MM.1S (cell line): ENCODE results near the gene POLR3A.

ENCODE experiments used
- DNase-seq: peaks from one replicate; pipeline ENCODE4 v3.0.0-alpha.2; 2015
- H2AFZ ChIP-seq: fragments of 300-600 bp; sonication (generic); 2 replicates; pipeline ENCODE4 v1.6.0; 2016; ENCODE audit warnings: antibody characterized with exemption, low read length
- H3F3A ChIP-seq: fragments of 300-600 bp; sonication (generic); 2 replicates; pipeline ENCODE4 v1.6.1; 2016; ENCODE audit warnings: mild to moderate bottlenecking, antibody characterized with exemption, low read length, moderate library complexity, mixed read lengths; ENCODE audit not compliant: insufficient read depth
- H3K27ac ChIP-seq: fragments of 300-600 bp; sonication (generic); 2 replicates; pipeline ENCODE4 v1.5.1; 2016; ENCODE audit warnings: mild to moderate bottlenecking, low read length
- H3K27me3 ChIP-seq: fragments of 300-600 bp; sonication (generic); replicated peaks from 2 replicates; pipeline ENCODE4 v1.6.0; 2016; ENCODE audit warnings: low read length; ENCODE audit not compliant: insufficient read depth
- H3K36me3 ChIP-seq: fragments of 300-600 bp; sonication (generic); replicated peaks from 2 replicates; pipeline ENCODE4 v1.6.1; 2016; ENCODE audit warnings: mild to moderate bottlenecking, low read length, mixed read lengths; ENCODE audit not compliant: insufficient read depth
- H3K4me1 ChIP-seq: fragments of 300-600 bp; sonication (generic); 2 replicates; pipeline ENCODE4 v1.6.1; 2016; ENCODE audit warnings: low read length, mixed read lengths
- H3K4me2 ChIP-seq: fragments of 300-600 bp; sonication (generic); 2 replicates; pipeline ENCODE4 v1.6.0; 2016; ENCODE audit warnings: low read depth, low read length
- H3K4me3 ChIP-seq: fragments of 300-600 bp; sonication (generic); 2 replicates; pipeline ENCODE4 v1.5.1; 2016; ENCODE audit warnings: low read length, mixed read lengths
- H3K79me2 ChIP-seq: fragments of 300-600 bp; sonication (generic); 2 replicates; pipeline ENCODE4 v1.6.1; 2016; ENCODE audit warnings: mixed run types, low read length, mixed read lengths
- H3K9ac ChIP-seq: fragments of 300-600 bp; sonication (generic); 2 replicates; pipeline ENCODE4 v1.6.1; 2016; ENCODE audit warnings: low read length, mixed read lengths
- H3K9me2 ChIP-seq: fragments of 300-600 bp; sonication (generic); replicated peaks from 2 replicates; pipeline ENCODE4 v1.6.1; 2016; ENCODE audit warnings: mild to moderate bottlenecking, low read length, mixed read lengths; ENCODE audit not compliant: insufficient read depth
- H3K9me3 ChIP-seq: fragments of 300-600 bp; sonication (generic); replicated peaks from 2 replicates; pipeline ENCODE4 v1.6.1; 2016; ENCODE audit warnings: mild to moderate bottlenecking, low read length, mixed read lengths; ENCODE audit not compliant: insufficient read depth
- H4K20me1 ChIP-seq: fragments of 300-600 bp; sonication (generic); 2 replicates; pipeline ENCODE4 v1.6.1; 2016; ENCODE audit warnings: mild to moderate bottlenecking, low read length, moderate library complexity, mixed read lengths; ENCODE audit not compliant: insufficient read depth
- EZH2 ChIP-seq: fragments of 300-600 bp; sonication (generic); optimal IDR thresholded peaks from 2 replicates; pipeline ENCODE3; 2017; ENCODE audit warnings: low read depth, mild to moderate bottlenecking, antibody characterized with exemption, low read length, mixed read lengths
- EZH2phosphoT487 ChIP-seq: fragments of 300-600 bp; sonication (generic); IDR thresholded peaks from 2 replicates; pipeline ENCODE4 v1.6.1; 2018; ENCODE audit warnings: antibody characterized with exemption, low read length
- TF ChIP-seq, protein P1 (sequence below): fragments of 300-600 bp; sonication (generic); IDR thresholded peaks from 2 replicates; pipeline ENCODE4 v1.5.1; 2016; ENCODE audit warnings: antibody characterized with exemption, low read length, mixed read lengths

The POLR3A gene

DNA sequence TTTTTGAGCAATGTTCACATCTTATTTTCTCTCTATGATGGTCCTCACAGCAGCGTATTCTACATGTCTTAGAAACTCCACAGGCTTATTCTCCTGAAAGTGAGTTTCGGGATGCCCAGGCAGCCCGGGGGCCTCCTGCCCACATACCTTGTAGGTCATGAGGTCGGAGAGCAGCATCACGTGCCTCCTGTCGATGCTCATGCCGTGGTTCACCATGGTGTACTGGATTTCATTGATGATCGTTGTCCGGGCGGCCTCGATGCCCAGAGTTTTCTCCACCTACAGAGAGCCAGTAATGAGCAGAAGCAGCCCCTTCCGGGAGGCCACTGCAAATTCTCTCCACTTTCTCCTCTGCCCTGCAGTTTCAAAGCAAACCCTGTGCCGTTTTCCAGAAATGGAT, 48.0 kb downstream of the POLR3A start:
- Histone ChIP-seq H3K27ac (no peak overlapping the region), H3K9me2 (no peaks in the 10 kb centered on the region), H3K36me3 (no peaks in the 10 kb centered on the region; the same call in 1 of the 2 replicates), H3K4me2 (no peak overlapping the region), H3K4me1 (no peaks in the 10 kb centered on the region), H3K79me2 (no peaks in the 10 kb centered on the region), H3K9ac (no peak overlapping the region), H3K27me3 (no peaks in the 10 kb centered on the region), H4K20me1 (no peaks in the 10 kb centered on the region), H3K4me3 (no peak overlapping the region), H3F3A (no peaks in the 10 kb centered on the region), H2AFZ (no peak overlapping the region), H3K9me3 (no peaks in the 10 kb centered on the region)
- TF ChIP-seq, protein P1, sequence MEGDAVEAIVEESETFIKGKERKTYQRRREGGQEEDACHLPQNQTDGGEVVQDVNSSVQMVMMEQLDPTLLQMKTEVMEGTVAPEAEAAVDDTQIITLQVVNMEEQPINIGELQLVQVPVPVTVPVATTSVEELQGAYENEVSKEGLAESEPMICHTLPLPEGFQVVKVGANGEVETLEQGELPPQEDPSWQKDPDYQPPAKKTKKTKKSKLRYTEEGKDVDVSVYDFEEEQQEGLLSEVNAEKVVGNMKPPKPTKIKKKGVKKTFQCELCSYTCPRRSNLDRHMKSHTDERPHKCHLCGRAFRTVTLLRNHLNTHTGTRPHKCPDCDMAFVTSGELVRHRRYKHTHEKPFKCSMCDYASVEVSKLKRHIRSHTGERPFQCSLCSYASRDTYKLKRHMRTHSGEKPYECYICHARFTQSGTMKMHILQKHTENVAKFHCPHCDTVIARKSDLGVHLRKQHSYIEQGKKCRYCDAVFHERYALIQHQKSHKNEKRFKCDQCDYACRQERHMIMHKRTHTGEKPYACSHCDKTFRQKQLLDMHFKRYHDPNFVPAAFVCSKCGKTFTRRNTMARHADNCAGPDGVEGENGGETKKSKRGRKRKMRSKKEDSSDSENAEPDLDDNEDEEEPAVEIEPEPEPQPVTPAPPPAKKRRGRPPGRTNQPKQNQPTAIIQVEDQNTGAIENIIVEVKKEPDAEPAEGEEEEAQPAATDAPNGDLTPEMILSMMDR = no peak
- TF ChIP-seq EZH2 = no peak
- TF ChIP-seq EZH2phosphoT487 = no peak
- DNase-seq = no peak

DNA sequence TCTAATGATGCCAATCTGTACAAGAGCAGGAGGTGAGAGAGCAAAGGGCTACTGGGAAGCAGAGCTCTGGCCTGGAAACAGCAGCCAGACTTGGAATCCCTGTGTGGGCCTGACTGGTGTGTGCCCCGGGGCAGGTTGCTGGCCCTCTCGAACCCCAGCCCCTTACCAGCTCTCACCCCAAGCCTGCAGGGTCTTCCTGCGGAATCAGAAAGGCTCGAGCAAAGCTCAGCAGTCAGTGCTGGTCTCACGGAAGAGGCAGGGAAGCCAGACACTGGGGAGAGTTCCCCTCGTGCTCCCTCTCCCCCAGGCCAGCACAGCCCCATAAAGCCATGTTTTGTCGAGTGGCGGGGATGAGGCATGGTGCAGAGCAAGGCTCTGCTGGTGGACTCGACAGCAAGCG, 50.1 kb downstream of the POLR3A start:
- DNase-seq = no peak
- Histone ChIP-seq H3K4me2 (no peak overlapping the region), H3K79me2 (no peaks in the 10 kb centered on the region), H3K9me2 (no peaks in the 10 kb centered on the region), H3K4me3 (no peak overlapping the region), H3K4me1 (no peaks in the 10 kb centered on the region), H3K27me3 (no peaks in the 10 kb centered on the region), H2AFZ (no peak overlapping the region), H4K20me1 (no peaks in the 10 kb centered on the region), H3F3A (no peaks in the 10 kb centered on the region), H3K9ac (no peak overlapping the region), H3K27ac (no peak overlapping the region), H3K9me3 (no peaks in the 10 kb centered on the region), H3K36me3 (no peaks in the 10 kb centered on the region; the same call in 1 of the 2 replicates)
- TF ChIP-seq EZH2phosphoT487 (no peak), EZH2 (no peak)
- TF ChIP-seq, protein P1 = no peak

DNA sequence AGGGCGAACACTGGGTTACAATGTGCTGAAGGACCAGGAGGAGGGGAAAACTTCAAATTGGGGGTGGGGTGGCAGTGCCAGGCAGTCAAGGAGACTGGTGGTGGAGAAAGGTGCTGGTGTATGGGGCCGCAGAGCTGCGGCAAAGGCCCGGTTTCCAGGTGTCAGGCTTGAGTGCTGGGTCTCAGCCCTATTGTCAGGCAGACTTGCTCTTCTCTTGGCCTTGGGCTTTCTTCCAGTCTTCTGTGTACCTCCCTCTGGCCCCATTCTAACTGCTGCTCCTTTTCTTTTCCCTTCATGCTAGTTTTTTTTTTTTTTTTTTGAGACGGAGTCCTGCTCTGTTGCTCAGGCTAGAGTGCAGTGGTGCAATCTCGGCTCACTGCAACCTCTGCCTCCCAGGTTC, 51.0 kb downstream of the POLR3A start:
- Histone ChIP-seq H3K9ac (no peak overlapping the region), H3K36me3 (no peaks in the 10 kb centered on the region; the same call in 1 of the 2 replicates), H3K79me2 (no peaks in the 10 kb centered on the region), H3K27ac (no peak overlapping the region), H3K9me2 (no peaks in the 10 kb centered on the region), H2AFZ (no peak overlapping the region), H3K4me1 (no peaks in the 10 kb centered on the region), H3K4me2 (no peak overlapping the region), H4K20me1 (no peaks in the 10 kb centered on the region), H3F3A (no peaks in the 10 kb centered on the region), H3K4me3 (no peak overlapping the region), H3K27me3 (no peaks in the 10 kb centered on the region), H3K9me3 (no peaks in the 10 kb centered on the region)
- no peak for DNase-seq
- no peak for TF ChIP-seq EZH2
- TF ChIP-seq, protein P1 = no peak
- no peak for TF ChIP-seq EZH2phosphoT487
